Muscle of leg (tissue), 11 donors: ENCODE data around the gene FRMPD4. TPM values are rescaled to one million over a fixed set of nuclear protein-coding genes. Genes with fewer than 3 reads are reported as not detected.

ENCODE experiments used
- DNase-seq: peaks from one replicate; pipeline ENCODE4 v3.0.0; 2013
- H3K27ac ChIP-seq: one replicate; pipeline ENCODE4 v1.5.1; 2013; ENCODE audit warnings: mild to moderate bottlenecking, low read length, control low read depth
- H3K27me3 ChIP-seq: one replicate; pipeline ENCODE4 v1.6.1; 2013; ENCODE audit warnings: low read length; ENCODE audit not compliant: control insufficient read depth, insufficient read depth
- H3K36me3 ChIP-seq: one replicate; pipeline ENCODE4 v1.6.1; 2013; ENCODE audit warnings: low read length; ENCODE audit not compliant: control insufficient read depth, insufficient read depth
- H3K4me1 ChIP-seq: one replicate; pipeline ENCODE4 v1.6.1; 2013; ENCODE audit warnings: low read length; ENCODE audit not compliant: control insufficient read depth, insufficient read depth
- H3K4me3 ChIP-seq: one replicate; pipeline ENCODE4 v1.5.1; 2013; ENCODE audit warnings: low read length, control low read depth
- H3K9me3 ChIP-seq: replicated peaks from 2 replicates; pipeline ENCODE4 v1.6.1; 2013; ENCODE audit warnings: low read depth, low read length; ENCODE audit not compliant: control insufficient read depth
- WGBS: methylation state at CpG from one replicate; pipeline ENCODE4 v1.1.5; 2013; ENCODE audit warnings: missing lambda C conversion rate; ENCODE audit not compliant: insufficient coverage; 5-methylcytosine and 5-hydroxymethylcytosine counted together
- polyA plus RNA-seq, 8 donors: library from polyadenylated mRNA; unstranded; fragments of 120-200 nt; gene quantifications; one replicate each; pipeline versions ENCODE4 v1.2.1 to v1.2.3, GENCODE V29; 2013; ENCODE audit warnings: inconsistent platforms in 1 of 8, low replicate concordance in 1 of 8; ENCODE audit not compliant: insufficient read length in 8 of 8, insufficient read depth in 1 of 8
- total RNA-seq: library from RNA; stranded (reverse); fragments of 120-200 nt; gene quantifications from one replicate; pipeline ENCODE4 v1.2.4, GENCODE V29; 2013

FRMPD4 gene
- total and polyA plus RNA-seq, 9 donors: 0.34 to 1.2 (median 0.64) TPM

- no peak for DNase-seq
- Histone ChIP-seq H3K4me3 (no peak overlapping the region), H3K36me3 (no peaks in the 10 kb centered on the region), H3K4me1 (no peaks in the 10 kb centered on the region), H3K27ac (no peak overlapping the region), H3K9me3 (no peaks in the 10 kb centered on the region), H3K27me3 (peaks cover 6% of the 10 kb centered on the region)
- 81% methylated on average over 4 of the region's 7 CpGs for WGBS
Measured at GRCh38 chrX:12292996-12293765, 154.9 kb downstream of the FRMPD4 start.

DNA sequence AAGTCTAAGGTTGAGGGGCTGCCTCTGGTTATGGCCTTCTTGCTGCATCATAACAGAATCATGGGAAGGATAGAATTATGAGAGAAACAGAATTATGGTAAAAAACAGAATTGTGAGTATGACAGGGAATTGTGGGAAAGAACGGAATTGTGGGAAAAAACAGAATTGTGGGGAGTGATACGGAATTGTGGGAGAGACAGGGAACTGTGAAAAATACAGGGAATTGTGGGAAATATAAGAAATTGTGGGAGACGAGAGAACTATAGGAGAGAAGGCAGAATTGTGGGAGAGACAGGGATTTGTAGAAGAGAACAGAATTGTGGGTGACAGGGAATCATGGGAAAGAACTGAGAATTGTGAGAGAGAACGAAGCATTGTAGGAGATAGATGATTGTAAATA lies 159.1 kb downstream of the FRMPD4 start:
- no peak overlapping the region for H3K27ac ChIP-seq
- no peak for DNase-seq
- no peaks in the 10 kb centered on the region for H3K9me3 ChIP-seq
- peaks cover 17% of the 10 kb centered on the region for H3K27me3 ChIP-seq
- H3K36me3 ChIP-seq: no peaks in the 10 kb centered on the region
- H3K4me1 ChIP-seq: no peaks in the 10 kb centered on the region
- no peak overlapping the region for H3K4me3 ChIP-seq
- WGBS: 84% methylated on average over 4 of the region's 4 CpGs

- Histone ChIP-seq H3K27me3 (peaks cover 21% of the 10 kb centered on the region), H3K4me1 (no peaks in the 10 kb centered on the region), H3K9me3 (no peaks in the 10 kb centered on the region), H3K36me3 (no peaks in the 10 kb centered on the region), H3K27ac (no peak overlapping the region), H3K4me3 (no peak overlapping the region)
- WGBS: 87% methylated on average over 3 of the region's 3 CpGs
- DNase-seq: no peak
Measured at GRCh38 chrX:12301288-12301687, 163.0 kb downstream of the FRMPD4 start.

- 14% methylated on average over 1 of the region's 2 CpGs for WGBS
- Histone ChIP-seq H3K4me3 (no peak overlapping the region), H3K27ac (no peak overlapping the region), H3K27me3 (peaks cover 18% of the 10 kb centered on the region), H3K36me3 (no peaks in the 10 kb centered on the region), H3K4me1 (no peaks in the 10 kb centered on the region), H3K9me3 (no peaks in the 10 kb centered on the region)
- no peak for DNase-seq
Measured at GRCh38 chrX:12304261-12304660, 166.0 kb downstream of the FRMPD4 start.

DNA sequence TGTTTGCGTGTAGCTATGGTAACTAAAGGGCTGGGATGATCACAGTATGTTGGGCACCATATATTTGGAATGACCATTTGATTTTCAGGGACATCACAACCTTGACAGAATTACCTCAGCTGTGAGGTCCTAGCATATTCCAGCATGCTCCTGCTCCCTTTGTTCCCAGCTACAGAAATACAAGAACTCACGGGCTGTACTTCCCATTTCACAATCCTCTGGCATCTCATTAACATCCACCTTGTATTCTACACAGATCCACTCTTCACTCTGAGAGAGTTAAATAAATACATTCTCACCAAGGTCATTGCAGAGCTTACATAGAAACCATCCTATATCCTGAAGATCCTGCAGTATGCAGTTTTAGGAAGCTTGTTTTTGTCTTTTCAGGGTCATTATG lies 169.7 kb downstream of the FRMPD4 start:
- DNase-seq: no peak
- Histone ChIP-seq H3K4me3 (no peak overlapping the region), H3K36me3 (no peaks in the 10 kb centered on the region), H3K4me1 (no peaks in the 10 kb centered on the region), H3K9me3 (no peaks in the 10 kb centered on the region), H3K27me3 (peaks cover 11% of the 10 kb centered on the region), H3K27ac (no peak overlapping the region)
- WGBS: 43% methylated on average over 1 of the region's 2 CpGs

DNA sequence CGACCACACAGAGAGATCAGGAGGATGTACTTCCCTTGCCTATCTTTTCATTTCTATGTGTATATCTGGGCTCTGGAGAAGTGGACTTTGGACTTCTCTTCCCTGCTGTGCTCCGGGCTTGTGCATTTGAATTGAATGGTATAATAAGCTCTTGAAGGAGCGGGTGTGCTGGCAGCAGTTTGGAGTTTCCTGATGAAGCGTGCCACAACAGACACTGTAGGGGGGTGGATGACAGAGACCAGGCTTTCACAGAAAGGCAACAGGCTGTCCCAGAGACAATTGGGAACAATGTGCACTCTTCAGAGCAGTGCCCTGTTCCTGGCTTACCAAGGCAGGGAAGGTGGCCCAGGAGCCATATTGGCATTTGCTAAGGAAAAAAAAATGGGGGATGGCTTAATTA lies 170.1 kb downstream of the FRMPD4 start:
- H3K4me3 ChIP-seq: no peak overlapping the region
- H3K27me3 ChIP-seq: peaks cover 11% of the 10 kb centered on the region
- H3K9me3 ChIP-seq: no peaks in the 10 kb centered on the region
- no peak overlapping the region for H3K27ac ChIP-seq
- H3K4me1 ChIP-seq: no peaks in the 10 kb centered on the region
- no peaks in the 10 kb centered on the region for H3K36me3 ChIP-seq
- DNase-seq: no peak
- 68% methylated on average over 3 of the region's 4 CpGs for WGBS

DNA sequence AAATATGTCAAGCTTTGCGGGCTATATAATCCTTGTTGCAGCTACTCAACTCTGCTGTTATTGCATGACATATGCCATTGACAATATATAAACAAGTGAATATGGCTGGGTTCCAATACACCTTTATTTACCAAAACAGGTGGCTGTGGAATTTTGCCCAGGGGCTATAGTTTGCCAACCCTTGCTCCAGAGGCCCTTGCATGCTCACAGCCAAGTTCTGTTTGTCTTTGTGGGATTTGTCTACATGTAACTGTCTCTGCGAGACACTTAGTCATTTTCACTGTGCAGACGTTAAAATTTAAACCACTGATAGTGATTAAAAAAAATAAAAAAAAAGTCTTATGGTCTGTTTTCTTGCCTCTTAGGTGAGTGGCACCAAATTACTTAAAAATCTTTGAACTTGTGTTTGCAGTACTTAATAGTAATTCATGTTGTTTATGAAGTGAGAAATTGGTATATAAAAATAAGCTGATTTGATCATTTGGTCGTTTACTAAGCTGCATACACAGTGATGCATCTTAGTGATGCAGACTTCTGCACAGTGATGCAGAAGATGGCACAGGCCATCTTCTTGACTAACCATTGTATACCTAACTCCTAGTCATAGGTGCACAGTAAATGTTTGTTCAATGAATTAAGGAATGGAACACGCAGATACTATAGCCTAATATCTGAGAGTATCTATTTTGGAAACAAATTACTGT lies 170.9 kb downstream of the FRMPD4 start:
- H3K27ac ChIP-seq: no peak overlapping the region
- H3K36me3 ChIP-seq: no peaks in the 10 kb centered on the region
- no CpG with 5 or more reads among the region's 5 CpGs for WGBS
- DNase-seq: no peak
- no peak overlapping the region for H3K4me3 ChIP-seq
- H3K9me3 ChIP-seq: no peaks in the 10 kb centered on the region
- H3K4me1 ChIP-seq: no peaks in the 10 kb centered on the region
- peaks cover 11% of the 10 kb centered on the region for H3K27me3 ChIP-seq

DNA sequence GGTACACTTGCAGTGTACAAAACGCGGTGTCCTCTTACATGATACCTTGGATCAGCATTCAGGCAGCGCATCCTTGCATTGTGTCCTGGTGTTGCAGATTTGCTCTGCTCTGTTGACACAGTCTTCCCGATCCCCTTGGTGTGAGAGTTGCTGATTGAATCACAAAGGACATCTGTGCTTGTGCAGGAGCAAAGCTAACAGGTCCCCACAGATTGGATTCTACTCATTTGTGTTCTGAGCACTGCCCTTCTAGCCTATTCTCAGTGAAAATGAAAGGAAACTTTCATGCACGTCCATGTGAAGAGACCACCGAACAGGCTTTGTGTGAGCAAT lies 171.4 kb downstream of the FRMPD4 start:
- H3K4me1 ChIP-seq: no peaks in the 10 kb centered on the region
- H3K4me3 ChIP-seq: no peak overlapping the region
- no peak overlapping the region for H3K27ac ChIP-seq
- no peak for DNase-seq
- H3K9me3 ChIP-seq: no peaks in the 10 kb centered on the region
- peaks cover 11% of the 10 kb centered on the region for H3K27me3 ChIP-seq
- H3K36me3 ChIP-seq: no peaks in the 10 kb centered on the region
- WGBS: 33% methylated on average over 6 of the region's 6 CpGs

DNA sequence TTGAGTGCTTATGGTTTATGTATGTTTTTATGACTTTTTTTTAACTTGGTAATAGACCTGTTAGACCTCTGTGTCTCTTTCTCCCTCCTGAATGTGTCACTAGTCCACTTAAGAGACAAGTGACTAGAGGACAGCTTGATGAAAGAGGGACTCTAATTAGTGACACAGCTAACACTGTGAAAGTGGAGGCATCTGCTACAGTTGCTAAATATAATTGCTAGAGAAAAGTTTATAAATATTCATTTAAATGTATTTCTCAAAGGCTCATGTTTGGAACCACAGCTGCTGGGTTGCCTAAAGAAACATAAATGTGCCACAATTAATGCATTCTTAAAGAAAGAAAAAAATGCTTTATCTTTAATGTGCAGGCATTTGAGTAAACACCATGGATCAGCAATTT lies 176.4 kb downstream of the FRMPD4 start:
- peaks cover 4% of the 10 kb centered on the region for H3K27me3 ChIP-seq
- DNase-seq: no peak
- no peaks in the 10 kb centered on the region for H3K9me3 ChIP-seq

GRCh38 chrX:12315526-12315925 lies 177.3 kb downstream of the FRMPD4 start:
- DNase-seq: no peak
- no peak overlapping the region for H3K27ac ChIP-seq
- H3K9me3 ChIP-seq: no peaks in the 10 kb centered on the region
- H3K27me3 ChIP-seq: peaks cover 2% of the 10 kb centered on the region
- 83% methylated on average over 1 of the region's 2 CpGs for WGBS
- H3K4me1 ChIP-seq: no peaks in the 10 kb centered on the region
- H3K4me3 ChIP-seq: no peak overlapping the region
- H3K36me3 ChIP-seq: no peaks in the 10 kb centered on the region

More for the DNA sequence above, 176.4 kb downstream of the FRMPD4 start:
- Histone ChIP-seq H3K4me1 (no peaks in the 10 kb centered on the region), H3K4me3 (no peak overlapping the region), H3K27ac (no peak overlapping the region), H3K36me3 (no peaks in the 10 kb centered on the region)
